Measurements from ENCODE around the gene PERCC1.

Gene PERCC1

DNA sequence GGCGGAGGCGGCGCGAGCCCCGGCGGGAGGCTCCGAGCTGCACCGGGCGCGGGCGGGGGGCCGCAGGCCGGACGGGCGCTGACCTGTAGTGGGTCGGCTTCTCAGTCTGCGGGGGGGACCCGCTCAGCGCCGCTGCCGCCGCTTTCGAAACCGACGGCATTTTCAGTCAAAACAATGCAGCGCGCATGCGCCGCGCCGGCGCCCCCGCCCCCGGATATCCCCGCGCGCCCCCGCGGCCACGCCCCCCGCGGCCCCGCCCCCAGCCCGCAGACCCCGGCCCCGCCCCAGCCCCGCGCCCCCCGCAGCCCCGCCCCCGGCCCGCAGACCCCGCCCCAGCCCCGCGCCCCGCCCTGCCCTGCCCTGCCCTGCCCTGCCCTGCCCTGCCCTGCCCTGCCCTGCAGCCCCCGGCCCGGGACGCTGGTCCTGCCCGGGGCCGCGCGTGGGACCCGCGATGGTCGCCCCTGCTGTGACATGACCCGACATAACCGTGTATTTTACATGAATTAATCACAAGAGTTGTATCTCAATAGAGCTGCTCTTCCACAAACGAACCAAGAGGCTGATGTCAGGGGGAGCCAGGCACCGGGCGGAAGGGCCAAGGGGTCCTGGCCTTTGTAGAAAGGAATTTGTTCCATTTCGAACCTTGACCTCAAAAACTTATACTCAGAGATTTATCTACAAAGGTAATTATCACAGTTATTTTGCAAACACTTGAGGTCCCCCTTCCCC is 16.2 kb upstream of the PERCC1 start, which contains the start of gene UNKL:
TSS of gene UNKL (minus strand) at position 173 of the 729 bp plus-strand sequence. CDS start at position 160, 13 bp downstream.
- Histone ChIP-seq H3K36me3 (ENCODE audit: control insufficient read depth, insufficient read depth, low read length) (no peaks in the 10 kb centered on the region), H3K27me3 (ENCODE audit: control insufficient read depth, insufficient read depth, low read length) (no peaks in the 10 kb centered on the region), H3K9ac (ENCODE audit: low read depth, low read length) (peak within 1 kb of the TSS; percentile 47), H3K4me3 (ENCODE audit: low read depth, low read length) (peak within 1 kb of the TSS; percentile 75), H3K9me3 (ENCODE audit: control insufficient read depth, insufficient read depth, low read length) (no peaks in the 10 kb centered on the region), H3K4me1 (ENCODE audit: control insufficient read depth, insufficient read depth, low read length) (no peaks in the 10 kb centered on the region)

DNA sequence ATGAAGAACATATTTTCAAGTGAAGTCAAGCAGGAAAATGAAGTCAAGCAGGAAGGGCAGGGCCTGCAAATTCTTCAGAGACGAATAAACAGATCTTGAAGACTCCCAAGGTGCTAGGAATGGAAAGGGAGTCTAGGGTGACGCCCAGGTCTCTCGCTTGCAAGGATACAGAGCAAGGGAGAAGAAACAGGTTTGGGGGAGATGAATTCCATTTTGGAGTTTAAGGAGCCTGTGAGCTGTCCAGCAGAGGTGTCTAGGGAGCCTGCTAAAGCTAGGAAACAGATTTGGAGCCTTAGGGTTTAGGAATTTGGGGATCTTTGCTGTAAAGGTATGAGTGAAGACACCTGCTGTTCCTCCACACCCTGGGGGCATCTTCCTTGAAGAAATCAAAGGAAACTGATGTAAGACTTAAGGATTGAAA is 14.3 kb upstream of the PERCC1 start:
- no peaks in the 10 kb centered on the region for H3K36me3 ChIP-seq (ENCODE audit: control insufficient read depth, insufficient read depth, low read length)
- H3K9ac ChIP-seq (ENCODE audit: low read depth, low read length): no peak overlapping the region
- no peaks in the 10 kb centered on the region for H3K27me3 ChIP-seq (ENCODE audit: control insufficient read depth, insufficient read depth, low read length)
- H3K9me3 ChIP-seq (ENCODE audit: control insufficient read depth, insufficient read depth, low read length): no peaks in the 10 kb centered on the region
- no peaks in the 10 kb centered on the region for H3K4me1 ChIP-seq (ENCODE audit: control insufficient read depth, insufficient read depth, low read length)
- H3K4me3 ChIP-seq (ENCODE audit: low read depth, low read length): no peak overlapping the region

DNA sequence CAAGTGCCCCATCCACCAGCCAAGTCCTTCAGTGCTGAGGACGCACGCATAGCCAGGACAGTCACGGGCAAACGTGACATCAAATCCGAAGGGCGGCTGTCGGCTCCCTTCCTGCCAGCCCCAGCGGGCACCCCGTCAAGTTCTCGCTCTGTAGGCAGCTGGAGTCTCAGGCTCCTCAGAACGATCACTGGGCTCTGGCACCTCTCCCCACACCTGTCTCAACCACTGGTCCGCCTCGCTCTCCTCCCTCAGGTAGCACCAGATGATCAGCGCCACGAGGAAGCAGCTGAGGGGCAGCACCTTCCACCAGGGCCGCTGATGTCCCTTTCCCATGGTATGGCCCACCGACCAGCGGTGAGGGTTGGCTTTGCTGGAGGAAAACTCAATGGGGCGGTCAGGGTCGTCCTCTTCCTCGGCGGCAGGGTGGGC is 10.8 kb upstream of the PERCC1 start:
- Histone ChIP-seq H3K9ac (ENCODE audit: low read depth, low read length) (peak overlapping the region; percentile 97), H3K4me3 (ENCODE audit: low read depth, low read length) (peak overlapping the region; percentile 98), H3K27me3 (ENCODE audit: control insufficient read depth, insufficient read depth, low read length) (no peaks in the 10 kb centered on the region), H3K9me3 (ENCODE audit: control insufficient read depth, insufficient read depth, low read length) (no peaks in the 10 kb centered on the region), H3K36me3 (ENCODE audit: control insufficient read depth, insufficient read depth, low read length) (no peaks in the 10 kb centered on the region), H3K4me1 (ENCODE audit: control insufficient read depth, insufficient read depth, low read length) (no peaks in the 10 kb centered on the region)

DNA sequence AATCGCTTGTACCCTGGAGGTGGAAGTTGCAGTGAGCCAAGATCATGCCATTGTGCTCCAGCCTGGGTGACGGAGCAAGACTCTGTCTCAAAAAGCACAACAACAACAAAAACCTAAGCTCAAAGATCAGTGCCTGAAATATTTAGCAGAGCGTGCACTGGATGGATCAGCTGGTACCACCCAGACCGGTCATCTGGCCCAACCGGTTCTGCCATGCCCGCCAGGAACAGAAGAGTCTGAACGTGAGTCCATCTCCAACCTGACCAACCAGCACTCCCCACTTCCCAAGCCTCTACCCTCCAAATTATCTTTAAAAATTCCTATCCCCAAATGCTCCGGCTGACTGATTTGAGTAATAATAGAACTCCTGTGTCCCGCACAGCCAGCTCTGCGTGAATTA is 8.8 kb upstream of the PERCC1 start:
- no peak overlapping the region for H3K9ac ChIP-seq (ENCODE audit: low read depth, low read length)
- no peaks in the 10 kb centered on the region for H3K9me3 ChIP-seq (ENCODE audit: control insufficient read depth, insufficient read depth, low read length)
- no peaks in the 10 kb centered on the region for H3K4me1 ChIP-seq (ENCODE audit: control insufficient read depth, insufficient read depth, low read length)
- no peaks in the 10 kb centered on the region for H3K27me3 ChIP-seq (ENCODE audit: control insufficient read depth, insufficient read depth, low read length)
- no peak overlapping the region for H3K4me3 ChIP-seq (ENCODE audit: low read depth, low read length)
- no peaks in the 10 kb centered on the region for H3K36me3 ChIP-seq (ENCODE audit: control insufficient read depth, insufficient read depth, low read length)

DNA sequence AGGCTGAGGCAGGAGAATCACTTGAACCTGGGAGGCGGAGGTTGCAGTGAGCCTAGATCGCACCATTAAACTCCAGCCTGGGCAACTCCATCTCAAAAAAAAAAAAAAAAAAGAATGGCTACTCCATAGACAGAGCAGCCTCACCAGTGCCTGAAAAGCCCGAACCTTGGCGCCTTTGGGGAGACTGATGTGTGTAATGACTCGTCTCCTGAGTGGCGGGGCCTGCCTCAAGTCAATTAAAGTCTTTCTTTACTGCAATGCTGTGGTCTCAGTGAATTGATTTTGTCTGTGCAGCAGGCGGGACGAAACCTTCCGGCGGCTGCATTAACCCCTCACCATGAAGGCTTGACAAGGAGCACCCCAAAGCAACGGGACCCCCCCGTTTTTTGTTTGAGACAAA is 6.8 kb upstream of the PERCC1 start:
- H3K27me3 ChIP-seq (ENCODE audit: control insufficient read depth, insufficient read depth, low read length): no peaks in the 10 kb centered on the region
- H3K4me3 ChIP-seq (ENCODE audit: low read depth, low read length): no peak overlapping the region
- H3K9me3 ChIP-seq (ENCODE audit: control insufficient read depth, insufficient read depth, low read length): no peaks in the 10 kb centered on the region

DNA sequence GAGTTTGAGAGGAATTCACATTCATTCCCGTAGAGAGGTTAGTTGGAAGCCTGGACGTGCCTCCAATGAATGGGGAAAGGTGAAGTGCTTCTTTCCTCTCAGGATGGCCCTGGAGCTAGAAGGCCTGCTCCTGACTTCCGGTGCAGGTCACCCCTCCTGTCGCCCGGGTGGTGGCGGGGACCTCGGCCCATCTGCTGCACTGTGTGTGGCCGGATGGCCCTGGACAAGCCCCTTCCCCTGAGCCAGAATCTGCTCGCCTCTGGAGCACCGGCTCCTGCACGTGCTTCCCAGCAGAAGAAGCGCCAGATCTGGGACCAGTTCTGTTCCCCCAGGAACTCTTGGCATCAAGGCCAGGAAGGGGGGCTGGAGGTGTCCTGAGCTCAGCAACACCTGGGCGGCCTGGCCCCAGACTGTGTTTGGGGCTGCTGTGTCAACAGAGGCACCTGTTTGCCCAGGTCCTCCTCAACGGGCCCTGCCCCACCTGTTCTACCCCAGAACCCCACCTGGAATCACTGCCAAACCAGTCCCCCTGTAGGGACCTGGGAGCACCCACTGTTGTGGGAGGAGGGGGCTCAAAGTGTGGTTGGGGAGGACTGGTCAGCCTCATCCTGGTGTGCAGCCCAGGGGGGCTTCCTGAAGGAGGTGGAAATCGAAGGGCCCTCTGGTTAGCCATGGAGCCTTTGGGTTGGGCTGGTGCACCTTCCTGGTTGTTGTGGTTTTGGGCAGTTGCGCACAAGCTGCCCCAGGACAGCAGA is 5.1 kb upstream of the PERCC1 start:
- Histone ChIP-seq H3K36me3 (ENCODE audit: control insufficient read depth, insufficient read depth, low read length) (no peaks in the 10 kb centered on the region), H3K9me3 (ENCODE audit: control insufficient read depth, insufficient read depth, low read length) (no peaks in the 10 kb centered on the region), H3K9ac (ENCODE audit: low read depth, low read length) (no peak overlapping the region), H3K4me3 (ENCODE audit: low read depth, low read length) (no peak overlapping the region), H3K4me1 (ENCODE audit: control insufficient read depth, insufficient read depth, low read length) (no peaks in the 10 kb centered on the region), H3K27me3 (ENCODE audit: control insufficient read depth, insufficient read depth, low read length) (no peaks in the 10 kb centered on the region)

More for the DNA sequence above, 6.8 kb upstream of the PERCC1 start:
- Histone ChIP-seq H3K36me3 (ENCODE audit: control insufficient read depth, insufficient read depth, low read length) (no peaks in the 10 kb centered on the region), H3K9ac (ENCODE audit: low read depth, low read length) (no peak overlapping the region), H3K4me1 (ENCODE audit: control insufficient read depth, insufficient read depth, low read length) (no peaks in the 10 kb centered on the region)

DNA sequence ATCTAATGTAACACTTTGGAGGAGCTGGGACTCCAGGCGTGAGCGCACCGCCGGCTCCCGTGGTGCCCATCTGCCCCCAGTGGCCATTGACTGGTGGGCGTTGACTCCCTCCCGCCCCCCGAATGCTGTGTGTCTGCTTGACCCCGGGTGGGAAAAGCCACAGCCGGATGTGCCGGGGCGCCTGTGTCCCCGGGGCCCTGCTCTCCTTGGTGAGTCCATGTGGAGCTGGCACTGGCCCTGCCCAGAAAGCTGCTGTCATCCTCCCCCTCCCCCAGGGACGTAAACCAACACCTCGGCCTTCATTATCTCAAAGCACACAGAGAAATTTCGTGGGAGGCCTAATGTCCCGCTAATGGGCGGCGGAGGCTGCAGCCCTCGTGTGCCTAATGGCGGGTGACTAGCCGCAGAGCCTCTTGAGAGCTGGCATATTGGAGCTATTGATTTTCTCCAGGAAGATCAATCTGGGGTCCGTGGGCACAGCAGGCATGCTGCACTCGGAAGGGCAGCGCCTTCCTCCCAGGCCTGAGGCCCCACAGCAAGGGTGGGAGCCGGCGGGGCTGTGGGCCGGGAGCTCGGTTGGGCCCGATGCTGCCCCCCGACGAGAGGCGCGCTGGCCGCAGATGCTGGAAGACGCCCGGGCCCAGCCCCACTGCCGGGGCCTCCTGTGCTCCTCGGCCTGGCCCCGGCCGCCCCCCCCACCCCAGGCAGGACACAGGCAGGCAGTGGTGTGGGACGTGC is 4.0 kb upstream of the PERCC1 start:
- H3K9ac ChIP-seq (ENCODE audit: low read depth, low read length): no peak overlapping the region
- H3K27me3 ChIP-seq (ENCODE audit: control insufficient read depth, insufficient read depth, low read length): no peaks in the 10 kb centered on the region
- no peaks in the 10 kb centered on the region for H3K4me1 ChIP-seq (ENCODE audit: control insufficient read depth, insufficient read depth, low read length)
- H3K9me3 ChIP-seq (ENCODE audit: control insufficient read depth, insufficient read depth, low read length): no peaks in the 10 kb centered on the region
- no peak overlapping the region for H3K4me3 ChIP-seq (ENCODE audit: low read depth, low read length)
- no peaks in the 10 kb centered on the region for H3K36me3 ChIP-seq (ENCODE audit: control insufficient read depth, insufficient read depth, low read length)

DNA sequence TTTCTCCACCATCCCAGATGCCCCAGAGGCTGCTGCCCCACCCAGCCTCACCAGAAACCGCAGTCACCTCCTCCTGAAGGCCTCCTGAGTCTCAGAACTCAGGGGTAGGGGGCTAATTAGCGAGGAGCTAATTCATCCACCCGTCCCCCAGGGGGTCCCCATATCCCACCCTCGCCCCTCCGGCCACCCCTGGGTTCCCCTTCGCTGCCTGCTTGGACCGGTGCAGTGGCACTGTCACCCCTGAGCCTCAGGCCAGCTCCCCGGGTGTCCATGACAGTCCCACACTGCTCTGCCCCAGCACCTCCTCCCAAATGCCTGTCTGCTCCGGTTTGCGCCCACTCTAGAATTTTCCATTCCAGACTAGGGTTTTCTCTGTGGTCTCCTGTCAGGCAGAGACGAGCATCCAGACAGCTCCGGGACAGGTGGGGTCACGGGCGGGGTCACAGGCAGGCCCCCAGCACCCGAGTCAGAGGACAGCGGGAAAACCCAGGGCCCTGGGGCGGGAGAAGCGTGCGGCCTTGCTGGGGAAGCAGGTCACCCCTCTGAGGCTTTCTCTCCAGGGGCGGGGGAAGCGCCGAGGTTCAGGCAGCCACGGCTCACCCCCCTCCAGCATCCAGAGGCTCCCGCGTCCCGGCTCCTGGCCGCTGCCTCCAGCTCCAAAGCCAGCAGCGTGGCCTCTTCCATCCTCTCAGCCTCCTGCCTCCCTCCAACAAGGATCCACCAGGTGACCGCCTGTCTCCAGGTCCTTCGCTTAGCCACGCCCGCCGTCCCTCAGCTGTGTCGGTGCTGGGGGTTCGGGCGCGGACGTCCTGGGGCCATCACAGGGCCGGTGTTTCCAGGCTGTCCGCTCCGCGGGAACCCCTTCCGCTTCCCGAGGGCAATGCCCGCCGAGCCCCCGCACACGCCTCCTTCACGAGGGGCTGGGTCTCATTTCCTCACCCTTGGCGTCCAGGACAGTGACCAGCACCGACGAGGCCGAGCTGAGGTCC is 3.1 kb upstream of the PERCC1 start:
- Histone ChIP-seq H3K9me3 (ENCODE audit: control insufficient read depth, insufficient read depth, low read length) (no peaks in the 10 kb centered on the region), H3K9ac (ENCODE audit: low read depth, low read length) (no peak overlapping the region), H3K36me3 (ENCODE audit: control insufficient read depth, insufficient read depth, low read length) (no peaks in the 10 kb centered on the region), H3K4me1 (ENCODE audit: control insufficient read depth, insufficient read depth, low read length) (no peaks in the 10 kb centered on the region), H3K27me3 (ENCODE audit: control insufficient read depth, insufficient read depth, low read length) (no peaks in the 10 kb centered on the region), H3K4me3 (ENCODE audit: low read depth, low read length) (no peak overlapping the region)

DNA sequence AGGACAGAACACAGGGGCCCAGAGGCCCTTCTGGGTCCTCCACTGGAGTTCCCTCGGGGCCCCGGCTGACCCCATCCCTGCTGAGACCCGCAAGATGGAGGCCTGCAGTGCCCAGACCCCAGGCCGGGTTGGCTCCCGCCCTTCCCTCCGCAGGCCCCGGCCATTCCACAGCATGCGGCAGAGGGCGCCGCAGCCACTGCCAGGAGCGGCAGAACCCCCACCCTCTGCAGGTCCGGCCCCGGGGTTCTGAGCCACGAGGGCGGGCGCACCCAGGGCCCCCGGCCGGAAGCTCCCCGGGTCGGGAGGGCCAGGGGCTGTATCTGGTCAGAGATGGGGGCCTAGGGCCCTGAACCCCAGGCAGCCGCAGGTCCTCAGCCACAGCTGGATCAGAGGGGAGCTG is 2.4 kb upstream of the PERCC1 start:
- H3K36me3 ChIP-seq (ENCODE audit: control insufficient read depth, insufficient read depth, low read length): no peaks in the 10 kb centered on the region
- H3K4me1 ChIP-seq (ENCODE audit: control insufficient read depth, insufficient read depth, low read length): no peaks in the 10 kb centered on the region
- H3K27me3 ChIP-seq (ENCODE audit: control insufficient read depth, insufficient read depth, low read length): no peaks in the 10 kb centered on the region

DNA sequence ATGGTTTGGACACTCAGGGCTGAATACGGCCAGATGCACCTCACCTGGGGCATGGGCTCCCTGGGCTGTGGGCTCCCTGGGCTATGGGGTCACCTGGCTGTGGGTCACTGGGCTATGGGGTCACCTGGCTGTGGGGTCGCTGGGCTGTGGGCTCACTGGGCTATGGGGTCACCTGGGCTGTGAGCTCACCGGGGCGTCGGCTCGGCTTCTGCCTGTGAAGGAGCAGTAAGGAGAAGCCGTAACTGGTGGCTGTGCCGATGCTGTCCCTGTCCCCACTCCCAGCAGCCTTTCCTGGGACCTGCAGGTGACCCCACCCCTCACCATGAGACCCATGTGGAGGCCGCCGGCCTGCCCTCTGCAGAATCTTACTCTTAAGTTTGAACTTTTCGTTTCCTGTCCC is 1.9 kb upstream of the PERCC1 start:
- H3K9me3 ChIP-seq (ENCODE audit: control insufficient read depth, insufficient read depth, low read length): no peaks in the 10 kb centered on the region
- no peaks in the 10 kb centered on the region for H3K4me1 ChIP-seq (ENCODE audit: control insufficient read depth, insufficient read depth, low read length)
- H3K4me3 ChIP-seq (ENCODE audit: low read depth, low read length): no peak overlapping the region
- no peak overlapping the region for H3K9ac ChIP-seq (ENCODE audit: low read depth, low read length)
- no peaks in the 10 kb centered on the region for H3K36me3 ChIP-seq (ENCODE audit: control insufficient read depth, insufficient read depth, low read length)
- H3K27me3 ChIP-seq (ENCODE audit: control insufficient read depth, insufficient read depth, low read length): no peaks in the 10 kb centered on the region

More for the DNA sequence above, 2.4 kb upstream of the PERCC1 start:
- Histone ChIP-seq H3K4me3 (ENCODE audit: low read depth, low read length) (no peak overlapping the region), H3K9ac (ENCODE audit: low read depth, low read length) (no peak overlapping the region), H3K9me3 (ENCODE audit: control insufficient read depth, insufficient read depth, low read length) (no peaks in the 10 kb centered on the region)

DNA sequence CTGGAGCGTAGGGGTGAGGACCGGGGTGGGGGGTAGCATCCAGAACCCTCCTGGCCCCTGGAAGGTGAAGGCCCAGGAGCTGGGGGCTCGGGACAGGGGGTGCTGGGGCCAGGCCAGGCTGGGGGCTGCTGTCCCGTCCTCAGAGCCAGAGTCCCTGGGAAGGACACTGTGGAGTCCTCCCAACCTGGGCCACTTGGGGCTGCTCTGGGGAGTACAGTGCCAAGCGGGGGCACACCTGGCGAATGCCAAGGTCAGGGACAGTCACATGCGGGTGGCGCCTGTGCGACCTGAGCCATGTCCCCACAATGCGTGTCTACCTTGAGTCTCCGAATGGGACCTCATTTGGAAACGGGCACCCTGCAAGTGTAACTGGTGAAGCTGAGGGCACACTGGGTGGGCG is 1.2 kb upstream of the PERCC1 start:
- no peaks in the 10 kb centered on the region for H3K27me3 ChIP-seq (ENCODE audit: control insufficient read depth, insufficient read depth, low read length)
- no peaks in the 10 kb centered on the region for H3K4me1 ChIP-seq (ENCODE audit: control insufficient read depth, insufficient read depth, low read length)
- H3K4me3 ChIP-seq (ENCODE audit: low read depth, low read length): no peak overlapping the region
- H3K9me3 ChIP-seq (ENCODE audit: control insufficient read depth, insufficient read depth, low read length): no peaks in the 10 kb centered on the region
- no peak overlapping the region for H3K9ac ChIP-seq (ENCODE audit: low read depth, low read length)
- no peaks in the 10 kb centered on the region for H3K36me3 ChIP-seq (ENCODE audit: control insufficient read depth, insufficient read depth, low read length)
